Measurements from ENCODE around the gene INPP4A. TPM values are rescaled to one million over a fixed set of nuclear protein-coding genes. Genes with fewer than 3 reads are reported as not detected.

The INPP4A gene
- polyA plus RNA-seq, 2 of the 4 experiments (the other 2 are of a cell fraction) = 9.4 to 16.0 TPM

- FAIRE-seq (no peak), DNase-seq (ENCODE audit: low read depth in 1 of 2, low spot score in 1 of 2) (no peak), ATAC-seq (no peak)
- POLR2A ChIA-PET = no interaction called here
- CTCF ChIA-PET = interaction anchor here (0.6 to 3.6 kb wide), 2 partner anchors 8 to 9 kb away, joined by 3 to 20 read pairs; no protein-coding TSS in a partner anchor
- Histone ChIP-seq H3K4me1 (no peaks in the 10 kb centered on the region), H3K4me3 (no peak overlapping the region), H3K4me2 (no peak overlapping the region), H3K9me3 (no peaks in the 10 kb centered on the region), H3K27ac (no peak overlapping the region)
- TF ChIP-seq KDM1A (IDR thresholded peaks at IDR 0.05; ENCODE audit: low read depth) = no peak
- TF ChIP-seq ATOH8 (CRISPR knock-in tag; IDR thresholded peaks at IDR 0.05; ENCODE audit: low read depth) = no peak
- TF ChIP-seq RARB (CRISPR knock-in tag; IDR thresholded peaks at IDR 0.05) = no peak
- no peak for TF ChIP-seq NFE2L2 (conservative IDR thresholded peaks at IDR 0.05; ENCODE audit: low read length)
- TF ChIP-seq ESRRA (IDR thresholded peaks at IDR 0.05; ENCODE audit: borderline replicate concordance, low read length) = no peak
- no peak for TF ChIP-seq FOSL2 (IDR thresholded peaks at IDR 0.05)
- TF ChIP-seq FOSL2 (CRISPR knock-in tag; IDR thresholded peaks at IDR 0.05) = no peak
- TF ChIP-seq JUN (IDR thresholded peaks at IDR 0.05) = no peak
- TF ChIP-seq RFX5 (IDR thresholded peaks at IDR 0.05) = no peak
- TF ChIP-seq HOXB13 (CRISPR knock-in tag; IDR thresholded peaks at IDR 0.05; ENCODE audit: low read depth) = no peak
- TF ChIP-seq CBX2 (IDR thresholded peaks at IDR 0.05; ENCODE audit: borderline replicate concordance, low read depth) = no peak
- 91% methylated on average over 9 of the region's 9 CpGs for WGBS (ENCODE audit: missing lambda C conversion rate)
Observed at GRCh38 chr2:98578231-98578630, 133.6 kb downstream of the INPP4A start.

- FAIRE-seq (no peak), ATAC-seq (no peak), DNase-seq (ENCODE audit: low read depth in 1 of 2, low spot score in 1 of 2) (no peak)
- TF ChIP-seq MAFK (IDR thresholded peaks at IDR 0.05; ENCODE audit: partially characterized antibody) (no peak), EHF (CRISPR knock-in tag; IDR thresholded peaks at IDR 0.05) (no peak), EHMT2 (IDR thresholded peaks at IDR 0.05; ENCODE audit: low read depth) (no peak), JUN (IDR thresholded peaks at IDR 0.05) (no peak), RCOR1 (IDR thresholded peaks at IDR 0.05; ENCODE audit: low read depth, low read length) (no peak), CTCF (IDR thresholded peaks at IDR 0.05) (no peak), POLR2AphosphoS2 (conservative IDR thresholded peaks at IDR 0.05; ENCODE audit: low read length) (no peak), HEYL (CRISPR knock-in tag; IDR thresholded peaks at IDR 0.05) (no peak), E2F6 (IDR thresholded peaks at IDR 0.05; ENCODE audit: borderline replicate concordance, low read depth) (no peak), HES2 (IDR thresholded peaks at IDR 0.05) (no peak)
- ChIA-PET POLR2A (no interaction called here), CTCF (interaction anchor here (0.5 to 3.6 kb wide), 2 partner anchors 10 to 614 kb away, joined by 3 to 20 read pairs; no protein-coding TSS in a partner anchor)
- WGBS (ENCODE audit: missing lambda C conversion rate) = 95% methylated on average over 6 of the region's 7 CpGs
- H3K4me1 ChIP-seq = no peaks in the 10 kb centered on the region
- H3K4me2 ChIP-seq = no peak overlapping the region
- H3K4me3 ChIP-seq = no peak overlapping the region
- no peak overlapping the region for H3K27ac ChIP-seq
- no peaks in the 10 kb centered on the region for H3K9me3 ChIP-seq
Observed at GRCh38 chr2:98579926-98580325, 135.3 kb downstream of the INPP4A start.

- DNase-seq (ENCODE audit: low read depth in 1 of 2, low spot score in 1 of 2) = no peak
- peak in 1 of 2 experiments; percentile 43; a peak in 2 of 6 replicates for ATAC-seq
- no peak for FAIRE-seq
- Histone ChIP-seq H3K4me3 (no peak overlapping the region), H3K4me1 (no peaks in the 10 kb centered on the region), H3K9me3 (no peaks in the 10 kb centered on the region), H3K4me2 (no peak overlapping the region), H3K27ac (no peak overlapping the region)
- 92% methylated on average over 9 of the region's 10 CpGs for WGBS (ENCODE audit: missing lambda C conversion rate)
- ChIA-PET CTCF (interaction anchor here (3.6 kb wide), 1 partner anchor 11 kb away, joined by 20 read pairs; no protein-coding TSS in a partner anchor), POLR2A (no interaction called here)
- TF ChIP-seq ZSCAN20 (CRISPR knock-in tag; IDR thresholded peaks at IDR 0.05) = no peak
- TF ChIP-seq REST (IDR thresholded peaks at IDR 0.05) = no peak
- TF ChIP-seq EHF (CRISPR knock-in tag; IDR thresholded peaks at IDR 0.05) = no peak
- TF ChIP-seq POLR2A (IDR thresholded peaks at IDR 0.05; ENCODE audit: low read length) = no peak
- no peak for TF ChIP-seq SMC3 (IDR thresholded peaks at IDR 0.05)
- no peak for TF ChIP-seq KDM5A (IDR thresholded peaks at IDR 0.05)
- TF ChIP-seq BHLHE40 (IDR thresholded peaks at IDR 0.05; ENCODE audit: low read depth, low read length) = no peak
- no peak for TF ChIP-seq RNF2 (IDR thresholded peaks at IDR 0.05; ENCODE audit: borderline replicate concordance, low read depth)
- no peak for TF ChIP-seq MAX (IDR thresholded peaks at IDR 0.05)
- no peak for TF ChIP-seq RAD21 (conservative IDR thresholded peaks at IDR 0.05 in 1 of 2, IDR thresholded peaks at IDR 0.05 in 1 of 2)
Observed at GRCh38 chr2:98580656-98581284, 136.1 kb downstream of the INPP4A start.
